GM19043 (cell line): ENCODE results near the gene HNMT.
"Not testable (repeated sequence)": the region's sequence is repeated elsewhere in the genome, so short reads cannot be mapped to it uniquely, and the experiment has no call there.

Experiments
- ATAC-seq: cut with Tn5 transposase; IDR thresholded peaks from one replicate; pipeline ENCODE4 v1.9.1; 2021; ENCODE audit warnings: low read depth; ENCODE audit not compliant: unreplicated experiment

Gene HNMT

GRCh38 chr2:137964066-137964858 is at the start of gene HNMT:
Gene HNMT, plus strand, starts transcription at chr2:137964473. Its CDS starts 19 bp downstream, at chr2:137964492.
- no peak for ATAC-seq

GRCh38 chr2:137921105-137921880 is 43.0 kb upstream of the HNMT start:
- no peak for ATAC-seq

- ATAC-seq: not testable (repeated sequence)
Observed at GRCh38 chr2:137922171-137922570, 42.1 kb upstream of the HNMT start.

GRCh38 chr2:137924019-137924418 is 40.3 kb upstream of the HNMT start:
- ATAC-seq: no peak

GRCh38 chr2:137925599-137925998 is 38.7 kb upstream of the HNMT start:
- no peak for ATAC-seq

GRCh38 chr2:137927846-137928245 is 36.4 kb upstream of the HNMT start:
- no peak for ATAC-seq

GRCh38 chr2:137928547-137929518 is 35.4 kb upstream of the HNMT start:
- ATAC-seq: no peak

GRCh38 chr2:137929519-137929916 is 34.8 kb upstream of the HNMT start:
- ATAC-seq: no peak

- ATAC-seq: no peak
Observed at GRCh38 chr2:137930146-137930545, 34.1 kb upstream of the HNMT start.

GRCh38 chr2:137935591-137935990 is 28.7 kb upstream of the HNMT start:
- no peak for ATAC-seq

- ATAC-seq: no peak
Observed at GRCh38 chr2:137937246-137937645, 27.0 kb upstream of the HNMT start.

GRCh38 chr2:137937778-137938177 is 26.5 kb upstream of the HNMT start:
- ATAC-seq: no peak

- no peak for ATAC-seq
Observed at GRCh38 chr2:137938204-137938603, 26.1 kb upstream of the HNMT start.

- no peak for ATAC-seq
Observed at GRCh38 chr2:137939026-137939425, 25.2 kb upstream of the HNMT start.

- ATAC-seq: no peak
Observed at GRCh38 chr2:137940154-137940553, 24.1 kb upstream of the HNMT start.

GRCh38 chr2:137942037-137942832 is 22.0 kb upstream of the HNMT start:
- ATAC-seq: no peak

GRCh38 chr2:137942833-137943677 is 21.2 kb upstream of the HNMT start:
- no peak for ATAC-seq

- no peak for ATAC-seq
Observed at GRCh38 chr2:137943678-137944347, 20.5 kb upstream of the HNMT start.
